ACHN (cell line): ENCODE measurements around the gene NIN.

Source experiments
- DNase-seq: peaks from one replicate; pipeline ENCODE4 v3.0.0-alpha.2; 2015
- in situ Hi-C: cut with HindIII; loops from 2 replicates; pipeline ENCODE4 v1.10.0; 2017; ENCODE audit warnings: low sequenced_read_pairs, low pct_ligation_motif_present, low pct_unique_long_range_greater_than_20kb

Gene NIN

DNA sequence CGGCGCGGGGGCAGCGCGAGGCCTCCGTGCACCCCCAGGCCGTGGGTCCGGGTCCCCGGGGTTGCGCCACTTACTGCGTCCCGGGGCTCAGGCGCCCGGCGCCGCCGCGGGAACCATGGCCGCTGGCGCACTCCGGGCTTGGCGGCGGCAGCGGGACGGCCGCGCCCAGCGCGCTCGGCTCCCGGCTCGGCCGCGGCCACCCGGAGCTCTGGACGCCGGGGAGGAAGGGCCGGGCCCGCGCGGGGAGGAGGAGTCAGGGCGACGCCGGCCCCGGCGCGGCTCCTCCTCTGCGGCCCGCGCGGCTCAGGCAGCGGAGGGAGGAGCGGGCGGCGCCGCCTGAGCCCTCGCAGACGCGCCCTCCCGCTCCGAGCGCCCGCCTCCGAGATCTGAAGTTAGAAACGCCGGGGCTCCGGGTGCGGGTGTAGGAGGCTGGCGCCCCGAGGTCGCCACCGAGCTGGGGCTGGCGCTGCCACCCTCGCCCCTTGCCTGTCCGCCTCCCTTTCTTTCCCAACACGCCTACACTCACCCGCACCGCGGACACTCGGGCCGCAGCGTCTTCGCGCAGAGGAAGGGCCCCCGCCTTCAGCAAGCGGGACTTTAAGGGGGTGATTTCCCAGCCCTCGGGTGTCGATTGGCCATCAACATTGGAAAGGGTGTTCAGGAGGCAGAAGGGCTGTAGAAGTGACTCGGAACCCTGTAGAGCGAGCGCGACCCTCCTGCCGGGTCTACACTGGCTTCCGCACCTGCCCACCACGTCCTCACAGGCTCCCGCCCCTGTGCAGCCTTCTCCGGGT is at the start of gene NIN:
NIN (minus strand) TSS at position 231 of the 794 bp plus-strand sequence. CDS start 9,106 bp downstream, outside the sequence.
- in situ Hi-C loops, result no loop called here
- peak; percentile 82 for DNase-seq

DNA sequence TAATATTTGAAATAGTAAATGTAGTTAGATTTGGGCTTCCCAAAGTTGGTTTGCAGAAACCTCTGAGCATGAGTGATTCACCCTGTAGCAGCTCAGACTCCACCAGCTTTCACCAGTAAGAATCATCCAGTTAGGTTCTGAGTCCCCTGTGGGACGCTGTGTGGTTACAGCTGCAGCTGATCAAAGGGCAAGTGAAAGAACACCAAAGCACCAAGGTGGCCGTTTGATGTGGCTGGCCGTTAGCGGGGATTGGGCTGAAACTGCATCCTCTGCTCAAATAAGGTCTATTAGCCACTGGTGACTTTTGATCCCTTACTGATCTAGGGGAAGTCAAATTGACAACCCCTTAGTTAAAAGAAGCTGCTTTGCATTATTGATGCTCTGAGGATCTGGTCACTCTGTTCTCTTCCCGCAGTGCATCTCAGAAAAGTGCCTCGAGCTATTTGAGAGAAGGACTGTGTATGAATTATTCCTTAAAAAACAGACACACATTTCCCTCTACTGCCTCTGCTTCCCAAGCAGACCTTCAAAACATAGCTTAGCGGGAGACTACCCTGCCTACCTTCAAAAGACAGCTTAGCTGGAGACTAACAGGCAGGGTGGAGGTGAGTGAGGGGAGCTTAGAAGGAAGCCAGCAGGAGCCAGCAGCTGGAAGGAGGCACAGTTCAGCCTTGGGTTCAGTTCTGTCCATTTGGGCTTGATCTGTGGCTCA is 44.6 kb upstream of the NIN start:
- in situ Hi-C loops, result no loop called here
- no peak for DNase-seq

DNA sequence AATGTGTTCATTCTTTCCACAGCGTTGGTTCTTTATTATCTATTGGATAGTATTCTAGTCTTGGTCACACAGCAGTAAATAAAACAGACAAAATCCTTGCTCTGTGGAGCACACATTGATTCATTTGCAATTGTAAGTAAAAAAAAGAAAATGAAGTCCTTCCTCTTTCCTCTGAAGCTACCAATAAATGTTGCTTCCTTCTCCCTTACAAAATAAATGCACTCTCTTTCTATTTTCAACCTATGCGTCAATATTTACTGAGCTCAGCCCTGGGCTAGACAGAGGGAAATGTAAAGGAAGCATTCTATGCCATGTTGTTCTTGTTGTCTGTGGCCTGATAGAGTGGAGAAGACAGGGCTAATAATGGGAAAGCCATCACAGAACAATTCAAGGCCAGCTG is 43.8 kb upstream of the NIN start:
- no peak for DNase-seq

DNA sequence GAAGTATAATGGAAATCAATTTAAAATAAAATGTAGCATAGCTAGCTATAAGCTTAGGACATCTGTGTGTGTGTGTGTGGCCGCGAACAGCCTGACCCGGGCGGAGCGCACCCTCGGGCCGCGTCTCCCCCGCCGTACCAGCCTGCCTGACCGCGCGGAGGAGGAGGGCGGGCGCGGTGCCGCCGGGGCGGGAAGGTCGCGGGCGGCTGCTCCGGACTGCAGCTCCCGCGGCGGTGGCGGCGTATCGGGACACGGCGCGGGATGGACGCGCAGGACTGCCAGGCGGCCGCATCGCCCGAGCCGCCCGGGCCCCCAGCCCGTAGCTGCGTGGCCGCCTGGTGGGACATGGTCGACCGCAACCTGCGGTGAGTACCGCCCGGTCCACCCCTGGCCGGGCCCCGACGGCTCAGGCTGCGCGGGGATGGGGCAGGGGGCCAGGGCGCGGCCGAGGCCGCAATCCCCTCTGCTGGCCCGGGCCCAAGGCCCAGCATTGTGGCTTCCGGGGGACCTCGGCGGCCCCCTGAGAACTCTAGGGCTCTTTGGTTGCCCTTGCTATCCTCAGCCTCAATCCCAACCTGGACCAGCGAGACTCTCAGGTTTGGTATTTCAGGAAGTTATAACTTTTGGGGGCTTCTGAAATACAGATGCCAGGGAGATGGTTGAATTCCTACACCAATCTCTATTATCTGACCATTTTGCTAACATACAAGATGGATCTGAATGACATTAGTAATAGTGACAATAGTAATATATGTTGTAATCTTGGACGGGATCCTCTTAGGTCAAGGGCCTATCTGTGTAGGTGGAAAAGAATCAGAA is 41.2 kb upstream of the NIN start, which contains the start of gene ABHD12B:
ABHD12B (plus strand) TSS at position 140 of the 819 bp plus-strand sequence; CDS start at position 262, 122 bp downstream.
- in situ Hi-C loops, result no loop called here
- DNase-seq, result no peak

More for the DNA sequence above, 43.8 kb upstream of the NIN start:
- in situ Hi-C loops, result no loop called here

DNA sequence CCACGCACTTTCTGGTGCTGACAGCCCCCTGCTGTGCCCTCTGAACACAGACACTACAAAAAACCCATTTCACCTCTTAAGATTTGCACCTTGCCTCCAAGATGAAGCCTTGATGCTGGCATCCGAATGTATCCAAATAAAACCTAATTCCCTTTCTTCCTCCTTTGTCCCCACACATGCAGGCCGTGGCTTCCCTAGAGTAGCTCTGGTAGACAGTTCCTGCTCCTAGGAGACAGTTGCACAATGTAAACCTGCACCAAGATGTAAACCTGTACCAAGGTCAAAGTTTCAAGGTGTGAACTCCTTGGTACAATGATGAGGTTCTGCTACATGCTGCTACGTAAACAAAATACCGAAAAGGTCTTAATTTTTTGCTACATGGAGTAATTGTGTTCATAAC is 40.3 kb upstream of the NIN start:
- no peak for DNase-seq
- in situ Hi-C loops, result no loop called here

- in situ Hi-C loops, result no loop called here
- no peak for DNase-seq
These were observed 34.6 kb upstream of the NIN start for GRCh38 chr14:50865391-50866076.

DNA sequence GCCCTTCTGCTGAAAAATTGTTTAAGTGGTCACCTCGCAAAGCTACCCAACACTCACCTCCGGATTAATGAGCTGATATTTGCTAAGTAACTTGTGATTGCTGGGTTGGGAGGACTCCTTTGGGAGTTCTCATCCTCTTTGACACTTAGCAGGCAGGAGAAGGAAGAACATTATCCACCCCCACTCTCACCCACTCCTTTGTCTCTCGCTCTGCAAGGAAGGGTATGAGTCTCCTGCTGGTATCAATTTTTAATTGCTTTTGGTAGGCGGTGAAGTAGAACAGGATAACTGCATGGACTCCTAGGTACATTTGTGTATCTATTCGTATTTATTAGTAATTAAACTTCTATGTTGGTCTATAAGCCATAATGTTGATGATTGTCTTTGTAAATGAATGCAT is 34.0 kb upstream of the NIN start:
- no peak for DNase-seq
- in situ Hi-C loops, result no loop called here

DNA sequence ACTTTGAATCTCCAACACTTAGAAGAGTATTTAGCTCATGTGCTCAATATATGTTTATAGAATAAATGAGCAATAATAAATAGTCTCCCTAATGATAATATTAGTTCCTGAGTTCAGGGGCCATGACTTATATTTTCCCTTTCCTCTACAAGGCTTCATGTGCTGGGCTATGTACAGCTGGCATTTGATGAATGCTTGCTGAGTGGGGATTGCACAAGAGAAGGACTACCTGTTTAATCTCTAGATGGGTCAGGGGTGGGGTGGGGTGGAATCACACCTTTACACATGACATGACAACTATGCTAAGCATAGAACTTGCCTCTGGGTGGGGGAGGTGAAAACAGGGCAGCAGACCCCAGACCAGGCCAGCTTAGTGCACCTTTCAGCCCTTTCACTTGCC is 33.3 kb upstream of the NIN start:
- DNase-seq, result no peak
- in situ Hi-C loops, result no loop called here

- in situ Hi-C loops, result no loop called here
- DNase-seq, result no peak
These were observed 31.1 kb upstream of the NIN start for GRCh38 chr14:50862036-50862570.

DNA sequence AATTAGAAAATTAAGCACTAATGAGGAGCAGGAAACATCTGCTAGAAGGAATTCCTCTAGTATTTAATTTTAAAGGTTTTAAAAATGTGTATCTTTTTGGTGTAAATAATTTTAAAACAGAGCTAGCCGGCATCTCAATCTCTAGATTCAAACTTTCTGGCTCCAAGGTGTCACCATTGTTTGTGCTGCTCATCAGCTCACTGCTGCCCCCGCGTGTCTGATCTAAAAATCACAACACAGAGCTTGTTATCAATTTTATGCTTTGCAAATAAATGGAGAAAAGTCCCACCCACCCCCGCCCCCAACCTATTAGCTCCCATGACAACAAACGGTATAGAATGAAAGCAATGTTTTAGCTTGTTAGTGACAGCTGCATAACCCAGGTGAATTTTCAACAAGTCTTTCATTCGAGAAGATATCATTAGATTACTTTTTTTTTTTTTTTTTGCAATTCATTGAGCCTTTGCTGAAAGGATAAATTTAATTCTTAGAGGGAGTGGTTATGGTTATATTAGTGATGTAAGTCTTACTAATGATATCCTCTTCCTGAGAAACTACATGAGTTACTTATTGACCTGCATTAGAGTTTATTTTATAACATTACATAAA is 29.6 kb upstream of the NIN start:
- in situ Hi-C loops, result no loop called here

DNA sequence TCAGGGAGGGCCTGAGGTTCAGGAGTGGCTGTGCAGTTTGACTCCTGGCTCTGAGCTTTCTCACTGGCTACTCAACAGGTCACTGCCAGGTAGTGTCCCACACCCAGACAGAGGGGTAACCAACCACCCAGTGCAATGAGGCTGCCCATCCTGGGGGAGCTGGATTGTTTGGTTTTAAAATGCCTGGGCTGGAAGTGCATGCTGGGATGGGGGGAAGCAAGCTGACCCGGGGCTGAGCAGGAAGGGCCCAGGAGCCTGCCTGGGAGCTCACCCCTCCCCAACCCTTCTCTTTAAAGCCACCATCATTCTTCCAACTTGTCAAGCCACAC is 28.3 kb upstream of the NIN start:
- no peak for DNase-seq
- in situ Hi-C loops, result no loop called here

More for the DNA sequence above, 29.6 kb upstream of the NIN start:
- DNase-seq, result peak; percentile 76

DNA sequence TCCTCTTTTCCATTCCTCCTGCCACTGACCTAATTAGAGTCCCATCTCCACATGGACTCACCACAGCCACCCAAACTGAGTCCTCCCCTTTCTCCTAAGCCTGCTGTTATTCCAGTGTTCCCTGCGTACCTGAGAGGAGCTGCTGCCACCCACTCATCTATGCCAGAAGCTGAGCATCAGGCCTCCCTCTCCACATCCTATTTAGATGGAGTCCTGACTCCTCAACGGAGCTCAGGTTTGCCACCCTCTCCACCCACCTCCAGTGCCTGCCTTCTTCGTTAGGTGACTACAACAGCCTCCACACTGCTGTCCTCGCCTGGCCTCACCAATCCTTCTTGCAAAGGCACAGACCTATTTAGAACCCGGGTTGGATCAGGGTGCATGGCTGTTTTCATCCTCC is 25.7 kb upstream of the NIN start:
- DNase-seq, result no peak
- in situ Hi-C loops, result no loop called here

- no peak for DNase-seq
- in situ Hi-C loops, result no loop called here
These were observed 24.6 kb upstream of the NIN start for GRCh38 chr14:50855558-50855957.

- no peak for DNase-seq
- in situ Hi-C loops, result no loop called here
These were observed 23.6 kb upstream of the NIN start for GRCh38 chr14:50854521-50854920.

DNA sequence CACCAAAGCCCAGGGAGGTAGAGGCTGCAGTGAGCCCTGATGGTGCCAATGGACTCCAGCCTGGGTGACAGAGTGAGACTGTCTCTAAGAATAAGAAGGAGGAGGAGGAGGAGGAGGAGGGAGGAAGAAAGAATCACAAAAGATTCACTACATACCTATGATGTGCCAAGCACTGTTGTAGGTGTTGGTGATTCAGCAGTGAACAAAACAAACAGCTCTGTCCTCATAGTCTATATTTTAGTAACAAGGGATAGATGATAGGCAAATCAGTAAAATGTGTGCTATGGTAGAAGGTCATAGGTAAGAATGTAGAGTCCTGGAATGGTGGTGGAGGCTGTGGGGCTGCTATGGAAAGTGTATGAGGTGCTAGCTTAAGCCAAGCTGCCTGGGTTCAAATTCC is 22.9 kb upstream of the NIN start:
- no peak for DNase-seq
- in situ Hi-C loops, result no loop called here

DNA sequence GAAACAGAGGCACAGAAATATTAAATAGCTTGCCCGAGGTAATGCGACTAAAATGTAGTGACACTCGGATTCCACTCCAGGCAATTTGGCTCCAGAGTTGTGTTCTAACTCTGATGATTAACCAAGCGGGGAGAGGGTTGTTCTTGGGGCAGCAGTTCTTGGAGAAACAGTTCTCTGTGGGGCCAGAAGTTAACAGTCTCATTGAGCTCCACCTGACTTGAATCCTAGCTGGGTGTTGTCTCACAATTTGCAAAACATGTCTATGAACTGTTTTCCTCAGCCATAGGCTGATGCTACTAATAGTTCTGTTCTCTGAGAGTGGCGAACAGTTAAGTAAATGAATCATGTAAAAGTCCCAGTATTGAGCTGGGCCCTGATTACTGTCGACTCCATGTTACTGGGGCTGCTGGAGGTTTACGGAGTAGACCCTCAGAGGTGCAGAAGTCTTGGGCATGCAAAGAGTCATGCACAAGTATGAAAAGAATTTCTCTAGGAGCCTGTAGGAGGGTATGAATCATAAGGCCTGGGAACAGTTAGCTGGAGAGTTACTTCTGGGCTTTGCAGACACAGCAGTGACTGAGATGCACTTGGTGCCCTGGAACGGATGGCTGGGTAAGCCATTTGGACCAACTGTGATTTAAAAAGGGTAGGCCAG is 15.4 kb upstream of the NIN start:
- peak; percentile 95 for DNase-seq
- in situ Hi-C loops, result no loop called here

DNA sequence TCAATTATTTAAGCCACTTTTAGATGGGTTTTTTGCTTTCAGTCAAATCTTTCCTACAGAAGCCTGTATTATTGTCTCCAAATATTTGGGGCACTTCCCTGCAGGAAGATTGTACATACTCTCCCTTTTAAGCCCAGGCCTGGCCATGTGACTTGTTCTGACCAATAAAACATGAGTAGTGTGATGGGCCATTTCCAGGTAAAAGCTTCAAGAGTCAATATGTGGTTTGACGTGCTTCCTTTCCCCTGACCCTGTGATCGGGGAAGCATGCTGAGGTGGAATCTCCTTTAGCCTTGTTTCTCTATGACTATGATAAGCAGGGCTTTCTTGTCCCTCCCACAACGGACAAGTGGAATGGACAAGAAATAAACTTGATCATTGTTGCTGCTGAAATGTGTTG is 14.2 kb upstream of the NIN start:
- peak; percentile 53 for DNase-seq
- in situ Hi-C loops, result no loop called here

DNA sequence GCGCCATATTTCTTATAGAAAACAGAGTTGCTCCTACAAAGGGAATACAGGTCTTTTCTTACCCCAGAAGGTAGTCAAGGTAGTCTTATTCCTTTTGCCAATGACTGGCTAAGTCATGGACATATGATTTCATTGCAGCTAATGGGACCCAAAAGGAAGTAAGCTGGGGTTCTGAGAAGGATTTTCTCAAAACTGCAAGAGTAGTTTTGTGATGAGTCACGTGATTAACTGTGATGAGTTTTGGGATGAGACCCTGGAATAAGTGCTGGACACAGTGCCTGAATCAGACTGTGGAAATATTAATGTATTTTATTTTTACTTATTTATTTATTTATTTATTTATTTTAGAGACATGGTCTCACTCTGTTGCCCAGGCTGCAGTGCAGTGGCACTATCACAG is 13.4 kb upstream of the NIN start:
- in situ Hi-C loops, result no loop called here
- DNase-seq, result no peak
